ENCODE results near the gene SMARCD1. TPM values are rescaled to one million over a fixed set of nuclear protein-coding genes. Genes with fewer than 3 reads are reported as not detected.
A peak's percentile ranks its signal among the peaks of the same experiment; 100 is the strongest.

The SMARCD1 gene
- 100 to 1,000 TPM; 165 to 182 (median 176) TPM for polyA plus RNA-seq (ENCODE audit: insufficient read length in 4 of 4)

DNA sequence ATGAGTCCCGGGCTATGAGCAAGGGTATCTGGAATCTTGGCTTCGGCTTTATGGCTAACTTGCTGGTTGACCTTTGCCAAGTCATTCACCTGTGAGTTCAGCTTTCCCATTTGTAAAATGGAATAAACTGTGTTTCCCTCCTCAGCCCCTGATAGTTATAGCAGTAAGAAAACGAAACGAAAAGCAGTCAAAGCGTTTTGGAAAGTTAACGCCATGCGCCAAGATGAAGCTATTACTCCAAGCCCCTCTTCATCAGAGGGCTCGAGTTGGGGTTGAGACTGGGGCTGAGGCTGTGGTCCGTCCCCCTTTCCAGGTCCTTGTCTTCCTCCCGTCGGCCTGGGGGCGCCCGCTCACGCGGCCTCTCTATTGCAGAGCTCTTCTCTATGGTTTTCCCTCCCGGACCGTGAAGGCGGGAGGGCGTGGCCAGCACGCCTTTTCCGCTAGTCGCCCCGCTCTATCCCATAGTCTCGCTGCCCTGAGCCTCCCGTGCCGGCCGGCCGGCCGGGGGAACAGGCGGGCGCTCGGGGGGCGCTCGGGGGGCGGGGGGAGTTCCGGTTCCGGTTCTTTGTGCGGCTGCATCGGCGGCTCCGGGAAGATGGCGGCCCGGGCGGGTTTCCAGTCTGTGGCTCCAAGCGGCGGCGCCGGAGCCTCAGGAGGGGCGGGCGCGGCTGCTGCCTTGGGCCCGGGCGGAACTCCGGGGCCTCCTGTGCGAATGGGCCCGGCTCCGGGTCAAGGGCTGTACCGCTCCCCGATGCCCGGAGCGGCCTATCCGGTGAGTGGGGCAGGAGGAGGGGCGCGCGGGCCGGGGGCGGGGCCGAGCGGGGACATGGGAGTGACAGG, at the start of gene SMARCD1:
Gene SMARCD1 (plus strand): TSS at position 568 of the 840 bp plus-strand sequence. CDS start 28 bp downstream, at position 596.
- peak; percentile 80 to 88 (median 86) for DNase-seq (ENCODE audit: low read depth in 4 of 4, low spot score in 3 of 4)

DNA sequence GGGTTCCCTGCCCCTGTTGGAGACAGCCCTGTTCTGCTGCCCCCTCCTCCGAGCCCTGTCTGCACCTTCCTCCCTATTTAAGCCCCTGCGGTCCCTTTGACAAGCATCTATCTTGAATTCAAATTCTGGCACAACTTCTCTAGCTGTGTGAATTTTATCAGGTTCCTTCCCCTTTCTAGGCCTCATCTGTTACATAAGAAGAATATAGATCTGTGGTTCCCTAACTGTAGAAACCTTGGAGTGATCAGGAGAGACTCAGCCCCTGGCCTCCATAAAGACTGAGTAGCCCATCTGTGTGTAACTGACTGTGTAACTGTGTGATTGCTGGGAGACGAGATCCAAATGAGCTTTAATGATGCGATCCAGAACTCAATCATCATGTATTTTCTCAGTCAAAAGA, 46.8 kb upstream of the SMARCD1 start:
- DNase-seq (ENCODE audit: low read depth in 4 of 4, low spot score in 3 of 4): no peak

DNA sequence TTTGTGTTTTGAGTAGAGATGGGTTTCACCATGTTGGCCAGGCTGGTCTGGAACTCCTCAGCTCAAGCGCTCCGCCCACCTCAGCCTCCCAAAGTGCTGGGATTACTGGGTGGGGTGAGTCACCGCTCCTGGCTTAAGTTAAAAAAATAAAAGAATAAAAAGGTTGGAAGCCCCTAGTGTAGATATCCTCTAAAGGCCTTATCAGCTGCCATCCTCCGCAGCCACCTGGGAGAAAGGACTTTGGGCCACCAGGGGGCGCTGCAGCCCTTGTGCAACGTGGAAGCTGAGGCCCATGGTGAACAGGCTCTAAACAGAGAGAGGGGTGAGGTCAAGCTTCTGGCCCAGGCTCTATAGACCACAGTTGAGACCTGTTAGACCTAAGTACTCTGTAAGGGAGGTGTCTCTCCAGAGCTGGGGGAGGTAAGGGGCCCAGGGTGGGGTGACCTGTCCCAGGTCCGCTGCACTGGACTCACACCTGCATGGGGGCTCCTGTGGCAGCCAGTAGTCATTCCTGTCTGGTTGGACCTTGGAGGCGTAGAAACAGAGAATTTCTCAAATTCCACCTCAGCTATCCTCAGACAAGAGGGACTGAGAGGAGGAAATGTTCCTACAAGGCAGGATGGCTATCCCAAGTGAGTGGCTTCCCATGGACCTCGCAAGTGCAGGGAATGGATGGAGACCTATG, 45.8 kb upstream of the SMARCD1 start:
- no peak for DNase-seq (ENCODE audit: low read depth in 4 of 4, low spot score in 3 of 4)

DNA sequence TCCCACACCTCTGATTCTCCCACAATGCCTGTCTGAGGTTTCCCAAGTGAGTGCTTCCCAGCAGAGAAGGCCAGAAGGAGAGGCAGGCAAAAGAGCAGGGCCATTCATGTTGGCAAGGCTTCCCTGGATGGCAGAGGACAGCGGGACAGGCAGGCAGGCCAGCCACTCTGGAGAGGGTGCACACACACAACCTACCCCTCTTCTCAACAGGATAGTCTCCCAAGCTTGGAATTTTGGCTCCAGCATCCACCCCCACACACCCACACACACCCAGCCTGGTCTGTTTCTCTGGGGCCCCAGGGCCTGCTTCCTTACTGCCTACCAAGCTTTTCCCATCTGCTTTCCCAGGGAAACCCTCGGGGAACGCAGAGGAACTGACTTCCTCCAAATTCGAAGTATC, 44.5 kb upstream of the SMARCD1 start:
- DNase-seq (ENCODE audit: low read depth in 4 of 4, low spot score in 3 of 4): no peak

DNA sequence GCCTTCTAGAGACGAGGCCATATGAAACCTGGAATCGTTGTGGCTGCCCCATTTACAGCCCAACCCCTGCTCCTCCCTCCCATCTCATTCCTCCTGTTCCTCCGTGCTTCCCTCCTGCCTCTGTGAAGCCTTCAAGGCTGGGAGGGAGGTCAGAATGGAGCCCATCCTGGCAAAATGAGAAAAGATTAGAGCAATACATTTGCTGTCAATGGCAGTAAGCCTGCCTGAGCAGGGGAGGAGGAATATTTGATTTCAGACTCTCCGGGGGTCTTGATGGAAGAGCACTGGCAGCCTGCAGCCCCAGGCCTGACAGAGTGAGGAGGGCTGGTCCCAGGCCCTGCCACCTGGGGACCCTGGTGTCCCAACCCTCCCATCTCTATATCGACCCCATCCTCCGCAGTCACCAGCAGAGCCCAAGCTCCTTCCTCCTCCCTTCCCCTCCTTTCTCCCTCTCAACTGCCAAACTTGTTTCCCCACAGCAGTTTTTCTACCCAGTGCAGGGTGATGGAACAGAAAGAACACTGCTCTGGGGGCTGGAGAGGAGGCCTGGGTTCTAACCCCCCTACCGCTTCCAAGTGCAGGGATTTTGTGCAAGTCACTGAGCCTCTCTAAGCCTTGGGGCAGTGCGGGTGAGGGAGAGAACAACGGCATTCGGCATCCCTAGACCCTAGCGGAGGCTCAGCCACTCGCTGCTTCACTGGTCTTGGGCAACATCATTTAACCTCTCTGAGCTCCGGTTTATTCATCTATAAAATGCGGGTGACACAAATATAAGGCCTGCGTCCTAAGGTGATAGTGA, 43.9 kb upstream of the SMARCD1 start:
- DNase-seq (ENCODE audit: low read depth in 4 of 4, low spot score in 3 of 4): no peak

DNA sequence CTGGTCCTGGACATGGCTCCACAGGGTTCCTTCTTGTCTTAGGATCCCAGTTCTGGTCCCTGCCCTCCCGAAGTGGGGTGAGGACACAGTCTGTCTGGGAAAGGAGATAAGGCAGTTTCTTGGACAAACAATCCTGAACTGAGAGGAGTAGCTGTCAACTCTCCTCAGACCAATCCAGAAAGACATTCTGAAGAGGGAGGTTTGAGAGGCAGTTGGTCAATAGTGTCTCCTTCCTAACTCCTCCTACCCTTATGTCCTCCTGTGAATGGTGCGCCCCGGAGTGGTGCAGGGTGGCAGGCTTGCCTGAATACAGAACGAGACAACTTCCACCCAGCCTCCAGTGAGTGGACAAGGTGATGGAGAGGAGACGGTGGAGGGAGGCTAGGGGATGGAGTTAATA, 43.2 kb upstream of the SMARCD1 start:
- no peak for DNase-seq (ENCODE audit: low read depth in 4 of 4, low spot score in 3 of 4)

DNA sequence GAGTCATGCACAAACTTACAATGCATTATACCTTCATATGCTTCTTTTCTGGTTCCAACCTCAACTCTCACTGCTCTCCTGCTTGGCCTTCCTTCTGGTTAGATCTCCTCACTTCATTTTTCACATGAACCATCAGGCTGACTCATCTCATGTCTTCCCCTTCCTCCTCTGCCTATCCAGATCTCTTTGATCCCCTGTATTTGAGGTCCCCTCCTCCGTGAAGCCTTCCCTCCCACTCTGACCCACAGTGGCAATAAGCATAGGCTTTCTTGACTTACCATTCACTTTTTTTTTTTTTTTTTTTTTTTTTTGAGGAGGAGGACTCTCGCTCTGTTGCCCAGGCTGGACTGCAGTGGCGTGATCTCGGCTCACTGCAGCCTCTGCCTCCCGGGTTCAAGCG, 42.4 kb upstream of the SMARCD1 start:
- DNase-seq (ENCODE audit: low read depth in 4 of 4, low spot score in 3 of 4): no peak

DNA sequence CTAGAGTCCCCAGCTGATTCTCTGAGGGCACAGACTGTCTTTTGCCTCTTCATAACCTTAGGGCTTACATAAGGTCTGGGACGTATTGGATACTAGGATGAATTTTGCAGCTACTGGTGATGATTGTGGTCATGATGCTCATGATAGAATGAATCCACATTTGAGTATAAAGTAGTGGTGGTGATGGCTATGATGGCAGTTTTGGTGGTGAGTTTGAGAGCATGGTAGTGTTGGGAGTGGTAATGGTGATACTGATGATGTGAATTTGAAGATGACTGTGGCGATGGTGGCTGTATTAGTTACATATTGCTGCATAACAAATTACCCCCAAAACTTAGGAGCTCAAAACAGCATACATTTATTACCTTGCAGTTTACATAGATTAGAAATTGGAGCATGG, 41.8 kb upstream of the SMARCD1 start:
- DNase-seq (ENCODE audit: low read depth in 4 of 4, low spot score in 3 of 4): no peak

DNA sequence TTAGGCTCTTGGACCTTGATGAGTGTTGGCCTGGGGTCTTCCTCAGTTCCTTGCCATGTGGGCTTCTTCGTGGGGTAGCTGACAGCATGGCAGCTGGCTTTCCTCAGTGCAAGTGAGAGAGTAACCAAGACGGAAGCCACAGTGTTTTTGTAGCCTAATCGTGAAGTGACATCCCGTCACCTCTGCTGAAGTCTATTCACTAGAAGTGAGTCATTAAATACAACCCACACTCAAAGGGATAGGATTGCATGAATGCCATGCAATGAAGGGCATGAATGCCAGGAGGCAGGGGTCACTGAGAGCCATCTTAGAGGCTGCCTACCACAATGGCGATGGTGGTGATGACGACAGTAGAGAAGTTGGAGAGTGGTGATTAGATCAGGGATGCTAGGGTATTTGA, 41.3 kb upstream of the SMARCD1 start:
- no peak for DNase-seq (ENCODE audit: low read depth in 4 of 4, low spot score in 3 of 4)

DNA sequence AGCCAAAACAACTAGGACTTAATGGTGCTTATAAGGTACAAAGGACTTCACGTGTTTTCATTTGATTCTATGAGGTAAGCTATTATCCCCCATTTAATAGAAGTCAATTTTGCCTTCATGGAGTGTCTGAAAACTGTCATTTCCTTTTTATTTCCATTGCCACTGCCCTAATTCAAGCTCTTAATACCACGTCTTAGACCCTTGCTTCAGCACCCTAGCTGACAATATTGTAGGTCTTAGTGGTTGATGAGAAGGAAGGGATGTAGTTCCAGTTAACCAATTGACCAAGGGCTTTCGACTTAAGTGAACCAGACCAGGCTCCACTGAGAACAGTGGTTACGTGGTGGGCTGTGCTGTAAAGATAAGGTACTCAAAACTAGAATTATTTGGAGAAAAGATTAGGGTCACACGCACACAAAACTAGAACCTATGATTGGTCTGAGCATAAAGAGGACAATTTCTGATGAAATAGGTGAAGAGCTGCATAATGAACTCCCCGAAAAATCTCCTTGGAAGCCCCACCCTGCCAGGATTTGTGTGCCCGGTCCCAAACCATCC, 37.4 kb upstream of the SMARCD1 start:
- no peak for DNase-seq (ENCODE audit: low read depth in 4 of 4, low spot score in 3 of 4)

DNA sequence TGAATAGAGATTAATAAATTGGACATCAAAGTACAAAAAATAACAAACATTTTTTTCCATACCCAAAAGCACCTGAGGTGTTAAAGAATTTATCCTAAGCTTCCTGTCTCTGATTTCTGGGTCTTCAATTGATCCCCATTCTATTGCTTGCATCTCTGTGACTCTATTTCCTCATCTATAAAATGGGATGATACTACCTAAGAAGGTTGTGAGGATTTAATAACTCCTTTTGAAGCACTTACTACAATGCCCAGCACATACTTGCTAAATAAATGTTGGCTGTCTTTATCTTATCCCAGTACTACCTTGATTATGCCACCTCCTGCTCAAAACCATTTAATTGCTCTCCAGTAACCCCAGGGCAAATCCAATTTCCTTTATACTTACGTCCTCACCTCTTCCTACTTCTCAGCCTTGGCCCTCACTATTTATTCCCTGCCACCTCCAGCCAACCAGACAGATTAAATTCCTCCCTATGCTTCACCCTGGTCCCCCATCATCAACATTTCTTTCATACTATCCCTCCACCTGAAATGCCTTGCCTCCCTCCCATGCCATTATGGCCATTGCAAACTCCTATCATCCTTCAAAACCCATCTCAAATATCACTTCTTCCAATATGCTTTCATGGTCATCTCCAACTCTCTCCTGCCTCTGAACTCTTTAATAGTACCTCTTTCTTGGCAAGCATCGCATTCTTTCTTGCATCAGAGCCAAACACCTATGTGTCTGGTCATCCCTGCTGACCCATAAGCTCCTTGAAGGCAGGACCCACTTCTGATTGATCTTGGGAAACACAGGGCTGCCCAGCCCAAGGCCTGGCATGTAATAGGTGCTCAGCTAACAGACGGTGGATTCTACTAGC, 35.7 kb upstream of the SMARCD1 start:
- no peak for DNase-seq (ENCODE audit: low read depth in 4 of 4, low spot score in 3 of 4)

DNA sequence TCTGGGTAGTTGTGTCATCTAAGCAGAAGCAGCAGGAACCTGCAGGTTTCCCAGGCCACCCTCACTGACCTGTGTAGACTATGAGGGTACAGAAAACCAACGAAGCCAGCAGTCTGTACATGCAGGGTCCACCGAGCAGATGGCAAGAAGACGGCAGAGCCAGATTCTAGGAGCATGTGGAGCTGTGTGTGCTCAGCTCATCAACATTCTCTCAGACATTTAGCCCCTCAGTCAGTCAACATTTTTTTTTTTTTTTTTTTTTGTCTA, 35.1 kb upstream of the SMARCD1 start:
- DNase-seq (ENCODE audit: low read depth in 4 of 4, low spot score in 3 of 4): no peak

DNA sequence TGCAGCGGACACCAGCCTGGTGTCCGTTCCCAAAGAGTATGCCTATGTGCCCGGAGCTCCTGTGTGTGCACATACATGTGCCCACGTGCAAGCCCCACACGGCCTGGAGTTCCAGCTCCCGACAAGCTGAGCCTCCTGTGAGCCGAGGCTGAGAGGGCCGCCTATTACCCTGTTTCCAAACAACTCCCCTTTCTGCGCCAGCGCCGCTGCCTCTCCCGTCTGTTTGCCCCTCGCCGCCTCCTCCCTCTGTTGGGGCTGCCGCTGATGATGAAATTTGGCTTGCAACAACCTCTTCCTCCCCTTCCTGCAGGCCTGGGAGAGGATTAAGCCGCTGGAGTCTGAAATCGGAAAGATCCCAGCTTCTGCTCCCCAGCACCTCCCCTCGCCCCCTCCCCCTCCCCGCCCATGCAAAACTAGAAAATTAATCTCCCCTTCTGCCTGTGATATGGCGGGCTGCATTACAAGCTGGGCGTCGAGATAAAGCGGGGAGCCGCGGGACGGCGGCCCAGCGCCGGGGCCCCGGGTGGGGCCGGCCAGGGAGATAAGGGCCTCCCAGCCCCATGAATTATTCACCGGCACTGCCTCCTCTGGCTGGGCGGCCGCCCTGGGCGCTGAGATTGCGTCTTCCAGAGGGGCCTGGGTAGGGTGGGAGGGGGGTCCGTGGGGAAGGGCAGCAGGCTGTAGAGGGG, 34.6 kb upstream of the SMARCD1 start:
- DNase-seq (ENCODE audit: low read depth in 4 of 4, low spot score in 3 of 4): no peak

DNA sequence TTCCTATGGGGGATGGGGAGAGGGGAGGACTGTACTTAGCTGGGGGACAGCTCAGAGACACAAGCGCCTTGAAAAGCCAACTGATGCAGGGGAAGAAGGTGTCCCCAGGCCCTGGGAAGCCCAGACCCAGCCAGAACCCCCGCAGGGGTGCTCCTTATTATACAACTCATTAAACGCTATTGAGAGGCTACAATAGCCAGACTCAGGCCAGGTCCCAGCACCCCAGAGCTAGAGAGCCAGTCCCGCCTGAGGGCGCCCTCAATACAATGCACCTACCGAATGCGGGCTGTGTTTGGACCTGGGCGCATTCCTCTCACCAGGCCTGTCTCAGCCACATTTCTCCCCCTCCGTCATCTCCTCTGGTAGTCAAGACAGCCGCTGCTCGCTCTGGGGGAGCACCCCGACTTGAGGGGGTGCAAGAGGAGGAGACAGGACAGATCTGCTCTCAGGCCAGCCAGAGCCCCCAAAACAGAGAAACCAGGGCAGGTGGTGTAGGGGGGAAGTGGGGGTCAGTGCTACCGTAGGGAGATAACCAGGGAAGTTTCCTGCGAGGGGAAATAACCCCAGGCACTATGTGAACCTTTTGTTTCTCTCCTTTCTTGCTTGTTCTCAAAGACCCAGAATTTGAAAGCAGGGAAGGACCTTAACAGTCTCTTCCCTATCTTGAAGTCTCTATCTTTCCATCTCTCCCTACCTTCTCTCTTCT, 33.9 kb upstream of the SMARCD1 start:
- DNase-seq (ENCODE audit: low read depth in 4 of 4, low spot score in 3 of 4): no peak

DNA sequence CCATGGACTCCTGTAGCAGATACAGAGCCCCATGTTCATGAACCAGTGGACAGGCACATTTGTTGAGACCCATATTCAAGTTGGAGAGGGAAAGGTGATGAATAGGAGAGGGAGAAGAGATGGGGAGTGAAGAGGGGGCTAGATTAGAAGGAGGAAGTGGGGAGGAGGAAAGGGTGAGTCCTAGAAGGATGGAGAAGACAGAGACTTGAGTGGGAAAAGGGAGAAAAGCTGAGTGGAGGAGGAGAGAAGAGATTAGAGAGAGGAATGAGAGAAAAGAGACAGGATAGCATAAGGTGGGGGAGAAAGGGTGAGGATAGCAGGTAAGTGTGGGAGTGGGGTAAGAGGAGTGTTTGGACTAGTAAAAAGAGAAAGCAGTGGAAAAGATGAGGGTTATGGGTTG, 32.6 kb upstream of the SMARCD1 start:
- no peak for DNase-seq (ENCODE audit: low read depth in 4 of 4, low spot score in 3 of 4)

DNA sequence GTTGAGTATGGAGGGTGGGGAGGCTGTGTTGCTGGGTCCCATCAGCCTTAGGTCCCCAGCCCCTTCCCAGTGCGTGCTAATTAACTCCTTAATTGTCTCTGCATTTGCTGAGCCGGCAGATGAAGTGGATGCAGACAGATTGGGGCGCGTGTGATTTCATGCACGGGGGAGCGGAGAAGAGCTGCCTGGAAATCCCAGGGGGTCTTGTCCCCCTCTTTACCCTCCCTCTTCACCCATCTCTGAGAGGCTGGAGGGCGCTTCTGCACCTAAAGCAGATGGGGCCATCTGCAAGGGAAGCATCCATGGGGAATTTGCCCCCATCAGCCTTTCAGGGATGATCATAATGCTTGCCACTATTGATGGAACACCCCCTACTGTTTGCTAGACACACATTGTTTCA, 32.2 kb upstream of the SMARCD1 start:
- DNase-seq (ENCODE audit: low read depth in 4 of 4, low spot score in 3 of 4): no peak

DNA sequence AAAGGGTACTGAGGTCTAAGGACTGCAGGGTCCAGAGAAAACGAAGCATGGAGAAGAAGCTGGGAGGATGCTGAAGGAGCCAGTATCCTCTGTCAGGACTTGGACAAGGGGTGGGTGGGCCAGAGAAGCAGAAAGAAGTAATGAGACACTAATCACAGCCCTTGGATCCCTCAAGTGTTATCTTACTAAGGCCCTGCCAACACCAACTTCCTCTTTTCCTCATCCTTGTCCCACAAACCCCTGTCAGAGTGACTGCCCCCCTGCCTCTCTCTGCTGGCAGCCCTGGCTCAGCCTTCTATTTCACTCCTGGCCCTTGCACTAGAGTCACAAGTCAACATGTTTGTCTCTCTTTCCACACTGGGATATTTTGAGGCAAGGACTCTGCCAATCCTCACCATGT, 31.6 kb upstream of the SMARCD1 start:
- DNase-seq (ENCODE audit: low read depth in 4 of 4, low spot score in 3 of 4): no peak

DNA sequence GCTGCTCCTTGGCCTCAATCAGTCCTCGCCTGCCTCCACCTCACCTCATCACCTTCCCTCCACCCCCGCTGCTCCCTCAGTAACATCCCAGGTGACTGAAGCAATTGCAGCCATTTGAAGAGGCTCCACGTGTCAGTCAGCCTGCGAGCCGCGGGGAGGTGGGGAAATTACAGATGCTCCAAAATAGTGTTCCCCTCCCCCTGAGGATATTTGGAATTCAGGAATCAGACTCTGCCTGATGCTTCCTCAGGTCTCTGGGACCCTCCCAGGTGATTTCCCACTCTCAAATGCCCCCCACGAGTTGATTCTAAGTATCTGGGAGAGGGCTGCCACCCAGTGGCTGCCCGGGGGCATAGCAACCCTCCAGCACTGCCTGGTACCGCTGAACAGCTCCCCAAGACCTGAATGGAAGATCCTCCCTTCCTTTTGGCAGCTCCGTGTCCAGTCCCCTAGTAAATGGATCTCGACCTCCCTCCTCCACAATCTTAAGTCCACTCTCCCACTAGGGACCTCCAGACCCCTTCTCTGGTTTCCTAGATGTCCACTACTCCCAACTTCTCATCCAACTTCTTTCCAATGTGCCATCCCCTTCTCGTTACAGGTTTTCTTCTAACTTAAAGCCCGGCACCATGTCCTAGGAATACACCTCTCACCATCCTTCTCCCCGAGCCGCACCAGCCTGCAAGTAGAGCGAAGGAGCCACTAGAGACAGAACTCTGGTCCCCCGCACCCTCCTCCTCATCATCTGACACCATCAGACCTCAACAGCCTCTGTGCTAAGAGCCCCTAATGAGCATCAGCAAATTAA, 29.1 kb upstream of the SMARCD1 start:
- DNase-seq (ENCODE audit: low read depth in 4 of 4, low spot score in 3 of 4): no peak
